ENCODE measurements around the gene FXR2.
A peak's percentile ranks its signal among the peaks of the same experiment; 100 is the strongest.

FXR2 gene

GRCh38 chr17:7569571-7569970, 45.1 kb downstream of the FXR2 start:
- no peak for DNase-seq

GRCh38 chr17:7563115-7563869, 51.4 kb downstream of the FXR2 start:
- DNase-seq: no peak

GRCh38 chr17:7562208-7562605, 52.5 kb downstream of the FXR2 start:
- no peak for DNase-seq

- DNase-seq: peak; percentile 95
Observed at GRCh38 chr17:7561589-7562207, 53.0 kb downstream of the FXR2 start, which contains the start of gene SENP3. Gene SENP3 (plus strand): TSS chr17:7561919. CDS start chr17:7563077, 1,158 bp downstream.

GRCh38 chr17:7561028-7561575, 53.6 kb downstream of the FXR2 start:
- peak; percentile 87 for DNase-seq

GRCh38 chr17:7560172-7561027, 54.3 kb downstream of the FXR2 start:
- DNase-seq: peak; percentile 66

GRCh38 chr17:7559320-7560171, 55.2 kb downstream of the FXR2 start:
- no peak for DNase-seq

- DNase-seq: no peak
Observed at GRCh38 chr17:7558544-7559319, 56.0 kb downstream of the FXR2 start, which contains the start of gene TNFSF13. Gene TNFSF13 (plus strand): TSS chr17:7558750. CDS start chr17:7559040, 290 bp downstream.

- no peak for DNase-seq
Observed at GRCh38 chr17:7557775-7558543, 56.7 kb downstream of the FXR2 start.

- DNase-seq: no peak
Observed at GRCh38 chr17:7557147-7557764, 57.4 kb downstream of the FXR2 start.

GRCh38 chr17:7556627-7557026, 58.1 kb downstream of the FXR2 start:
- DNase-seq: no peak

GRCh38 chr17:7555320-7555948, 59.3 kb downstream of the FXR2 start:
- no peak for DNase-seq

- DNase-seq: no peak
Observed at GRCh38 chr17:7553356-7553755, 61.3 kb downstream of the FXR2 start.

- DNase-seq: peak; percentile 59
Observed at GRCh38 chr17:7552621-7553051, 62.1 kb downstream of the FXR2 start.

GRCh38 chr17:7551396-7551795, 63.3 kb downstream of the FXR2 start:
- DNase-seq: no peak

GRCh38 chr17:7550344-7550743, 64.4 kb downstream of the FXR2 start:
- no peak for DNase-seq

- peak; percentile 46 for DNase-seq
Observed at GRCh38 chr17:7549401-7550055, 65.2 kb downstream of the FXR2 start.

GRCh38 chr17:7548585-7549400, 65.9 kb downstream of the FXR2 start, which contains the start of gene TNFSF12:
Gene TNFSF12 (plus strand): TSS chr17:7549058. CDS start chr17:7549154, 96 bp downstream.
- DNase-seq: peak; percentile 62

Data from CD4-positive, alpha-beta T cell treated with Interleukin-10 for 1 hour (primary cell).